K562 (cell line): Measurements from ENCODE around the gene CNTFR. TPM values are rescaled to one million over a fixed set of nuclear protein-coding genes. Genes with fewer than 3 reads are reported as not detected.

Experiments used
- ATAC-seq: fragments of 200-7000 bp; cut with Tn5 transposase; 3 replicates; pipeline ENCODE4 v1.9.1; 2020; ENCODE audit warnings: moderate library complexity
- BruUV-seq: library from RNA; stranded (reverse); fragments of 400-500 nt; replicated peaks from 2 replicates; lab custom pipeline; 2021; lab: Mats Ljungman, UMichigan
- CTCF ChIA-PET: fragments of 300-600 bp; formaldehyde crosslinking; extraction: SDS; loops from one replicate; lab custom pipeline; 2021; ENCODE audit warnings: low intra/inter-chr PET ratio; lab: Yijun Ruan, JAX
- POLR2A ChIA-PET: fragments of 300-600, 350-650 bp; sonication (Branson Sonifier 250); formaldehyde crosslinking; extraction: SDS; loops from one replicate; lab custom pipeline; 2021; ENCODE audit warnings: antibody characterized with exemption, inconsistent platforms; lab: Yijun Ruan, JAX
- DNase-seq, 4 experiments: peaks; one replicate each; pipeline versions ENCODE4 v3.0.0 to v3.0.0-alpha.2; 2011 to 2018; ENCODE audit warnings: low spot score in 3 of 4, mixed read lengths in 3 of 4; ENCODE audit errors: extremely low read depth in 1 of 4
- FAIRE-seq: peaks from 2 replicates; lab custom pipeline; 2011; peaks lifted over from hg19 to GRCh38; lab: Jason Lieb, UNC
- H2AFZ ChIP-seq: 2 replicates; pipeline ENCODE4 v1.6.0; 2011; ENCODE audit warnings: low read depth, low read length, control low read depth, inconsistent platforms
- H3K27ac ChIP-seq: fragments of 200-600 bp; 3 replicates; pipeline ENCODE4 v1.8.0; 2011; ENCODE audit warnings: low read depth, mild to moderate bottlenecking, control low read depth, inconsistent platforms, low read length, moderate library complexity, mixed read lengths; ENCODE audit errors: extremely low read depth
- H3K27me3 ChIP-seq, 2 experiments: fragments of 300-600 bp in 1 of 2; 2 replicates in 1 of 2; 3 replicates in 1 of 2; pipeline versions ENCODE4 v1.6.0 to v1.8.0; 2011; ENCODE audit warnings: inconsistent platforms in 2 of 2, low read length in 2 of 2, mild to moderate bottlenecking in 1 of 2, mixed read lengths in 1 of 2, moderate library complexity in 1 of 2; ENCODE audit not compliant: control insufficient read depth in 2 of 2, insufficient read depth in 2 of 2
- H3K36me3 ChIP-seq: fragments of 300-600 bp; 3 replicates; pipeline ENCODE4 v1.8.0; 2011; ENCODE audit warnings: mild to moderate bottlenecking, low read length, inconsistent platforms; ENCODE audit not compliant: control insufficient read depth, insufficient read depth
- H3K4me1 ChIP-seq, 2 experiments: fragments of 200-600 bp in 1 of 2; replicated peaks in 1 of 2; 2 replicates in 1 of 2; 3 replicates in 1 of 2; pipeline versions ENCODE4 v1.5.1 to v1.8.0; 2011; ENCODE audit warnings: inconsistent platforms in 2 of 2, low read length in 2 of 2, mild to moderate bottlenecking in 1 of 2, mixed read lengths in 1 of 2, moderate library complexity in 1 of 2; ENCODE audit not compliant: control insufficient read depth in 2 of 2, insufficient read depth in 2 of 2
- H3K4me2 ChIP-seq: 2 replicates; pipeline ENCODE4 v1.6.1; 2011; ENCODE audit warnings: low read length, control low read depth, inconsistent platforms, mixed read lengths; ENCODE audit not compliant: insufficient read depth
- H3K4me3 ChIP-seq: fragments of 200-600 bp; sonication (generic), shearing (Covaris generic); 2 replicates; pipeline ENCODE4 v1.5.1; 2016; ENCODE audit warnings: control low read depth, inconsistent platforms
- H3K79me2 ChIP-seq: fragments of 200-600 bp; 3 replicates; pipeline ENCODE4 v1.8.0; 2011; ENCODE audit warnings: low read length, inconsistent platforms; ENCODE audit not compliant: control insufficient read depth, insufficient read depth
- H3K9ac ChIP-seq, 2 experiments: 2 replicates each; pipeline versions ENCODE4 v1.6.0 to v1.6.1; 2011; ENCODE audit warnings: low read depth in 2 of 2, low read length in 2 of 2, control low read depth in 1 of 2, inconsistent platforms in 1 of 2, mild to moderate bottlenecking in 1 of 2, mixed read lengths in 1 of 2; ENCODE audit not compliant: insufficient read depth in 1 of 2
- H3K9me1 ChIP-seq: one replicate; pipeline ENCODE4 v1.6.0; 2011; ENCODE audit warnings: inconsistent platforms, mild to moderate bottlenecking, low read length, moderate library complexity; ENCODE audit not compliant: control insufficient read depth, insufficient read depth
- H3K9me3 ChIP-seq: replicated peaks from 2 replicates; pipeline ENCODE4 v1.5.1; 2011; ENCODE audit warnings: low read depth, low read length, inconsistent platforms; ENCODE audit not compliant: control insufficient read depth, insufficient read depth
- H4K20me1 ChIP-seq: replicated peaks from 2 replicates; pipeline ENCODE4 v1.6.1; 2011; ENCODE audit warnings: low read length, inconsistent platforms, mixed read lengths; ENCODE audit not compliant: control insufficient read depth, insufficient read depth
- CBFA2T2 ChIP-seq: fragments of 450-650 bp; conservative IDR thresholded peaks from 2 replicates; pipeline ENCODE4 v1.6.1; 2017; ENCODE audit warnings: mild to moderate bottlenecking
- KDM4B ChIP-seq, 2 experiments: fragments of 450-650 bp in 1 of 2; sonication (generic) in 1 of 2; IDR thresholded peaks; 2 replicates each; pipeline ENCODE4 v1.6.1; 2016 to 2017; ENCODE audit warnings: borderline replicate concordance in 2 of 2, antibody characterized with exemption in 1 of 2, low read depth in 1 of 2, mild to moderate bottlenecking in 1 of 2
- RFX7 ChIP-seq: fragments of 250-450 bp; sonication (Bioruptor Pico); IDR thresholded peaks from 2 replicates; pipeline ENCODE4 v1.5.1; 2021; ENCODE audit warnings: mild to moderate bottlenecking
- WGBS: fragments of 100-300 bp; shearing (Covaris generic); methylation state at CpG from one replicate; pipeline ENCODE4 v1.1.6; 2016; ENCODE audit warnings: low coverage, mixed read lengths; ENCODE audit not compliant: insufficient coverage; ENCODE audit errors: missing lambda C conversion rate; 5-methylcytosine and 5-hydroxymethylcytosine counted together
- in situ Hi-C: fragments of 300-500 bp; cut with MboI; formaldehyde crosslinking; loops from 4 replicates; pipeline ENCODE4 v1.15.0; 2018; ENCODE audit warnings: inconsistent platforms, mixed read lengths
- intact Hi-C: fragments of 100-400 bp; cut with micrococcal nuclease; formaldehyde crosslinking; loops from 2 replicates; pipeline ENCODE4 v1.14.2; 2022
- polyA plus RNA-seq, 8 experiments: library from polyadenylated mRNA; depleted of rRNA in 4 of 8; stranded (reverse) in 5 of 8; unstranded in 3 of 8; fragments of >200 nt; fragmentation: Nextera tagmentation in 2 of 8; fragmentation: Illumina TruSeq in 1 of 8; extraction: Ambion mirVana in 2 of 8; extraction: Trizol in 1 of 8; gene quantifications; 2 replicates each; pipeline versions ENCODE4 v1.2.1 to v1.2.3, GENCODE V29; 2011 to 2014; ENCODE audit warnings: inconsistent platforms in 1 of 8, missing spikeins in 1 of 8
- total RNA-seq, 7 experiments: library from RNA; depleted of rRNA in 6 of 7; stranded (reverse); fragments of >200 nt in 6 of 7; fragmentation: Illumina TruSeq in 2 of 7; extraction: Trizol in 2 of 7; gene quantifications; 2 replicates each; pipeline versions ENCODE4 v1.2.1 to v1.2.3, GENCODE V29; 2011 to 2021; ENCODE audit warnings: low replicate concordance in 1 of 7

The CNTFR gene
- total and polyA plus RNA-seq, 9 of the 15 experiments (the other 6 are each of a cell fraction or from before 2014, with no cell fraction given), result not detected

DNA sequence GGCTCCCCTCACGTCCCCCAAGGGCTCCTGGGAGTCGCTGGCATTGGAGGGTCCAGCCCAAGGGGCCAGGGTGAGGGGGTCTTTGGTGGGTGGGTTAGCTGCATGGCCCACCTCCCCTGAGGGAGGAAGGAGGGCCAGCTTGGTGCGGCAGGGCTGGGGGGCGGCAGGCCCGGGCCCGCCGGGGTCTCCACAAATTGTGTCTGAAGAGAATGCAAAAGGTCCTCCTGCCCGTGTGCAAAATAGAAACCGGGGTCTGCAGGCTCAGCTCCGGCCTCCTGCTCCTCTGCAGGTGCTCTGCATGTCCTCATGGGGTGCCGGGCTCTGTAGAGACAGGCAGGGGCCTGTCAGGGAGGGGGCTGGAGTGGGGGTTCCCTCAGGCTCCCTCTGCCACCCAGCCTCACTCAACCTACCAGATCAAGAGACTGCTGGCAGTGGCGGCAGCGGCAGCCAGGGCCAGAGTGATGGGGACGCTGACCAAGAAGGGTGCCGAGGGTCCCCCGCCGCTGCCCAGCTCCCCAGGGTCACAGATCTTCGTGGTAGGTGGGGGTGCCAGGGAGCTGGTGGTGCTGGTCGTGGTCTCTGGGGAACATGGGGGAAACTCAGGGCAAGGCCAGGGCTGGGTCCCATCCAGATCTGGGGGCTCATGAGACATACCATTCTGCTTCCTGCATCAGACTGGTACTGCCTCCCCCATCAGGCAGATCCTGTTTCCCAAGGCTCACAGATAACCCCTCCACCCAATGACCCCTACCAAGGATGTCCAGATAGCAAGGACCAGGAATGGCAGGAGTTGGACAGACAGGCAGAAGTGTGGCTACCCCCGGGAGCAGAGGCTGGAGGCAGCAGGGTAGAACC, 37.5 kb downstream of the CNTFR start:
- no peaks in the 10 kb centered on the region for H3K79me2 ChIP-seq
- DNase-seq (no peak), ATAC-seq (no peak), FAIRE-seq (no peak)
- in situ Hi-C loops, result no loop called here
- TF ChIP-seq KDM4B (IDR thresholded peaks at IDR 0.05; ENCODE audit: borderline replicate concordance in 2 of 2, low read depth in 1 of 2) (no peak), RFX7 (no peak), CBFA2T2 (no peak)
- intact Hi-C loops, result no loop called here
- CTCF ChIA-PET, result no interaction called here
- H3K36me3 ChIP-seq, result no peaks in the 10 kb centered on the region
- H2AFZ ChIP-seq, result no peak overlapping the region
- peaks cover 0 to 37% of the 10 kb centered on the region in 2 experiments; a peak in 4 of 5 replicates for H3K27me3 ChIP-seq
- peaks cover 0 to 5% of the 10 kb centered on the region in 2 experiments; a peak in 1 of 5 replicates for H3K4me1 ChIP-seq
- H3K27ac ChIP-seq, result no peak overlapping the region
- no peak overlapping the region for H3K4me3 ChIP-seq
- H3K9me3 ChIP-seq, result no peaks in the 10 kb centered on the region
- BruUV-seq, result no TSS peak
- H4K20me1 ChIP-seq, result peaks cover 9% of the 10 kb centered on the region; the same call in 1 of the 2 replicates
- 2% methylated on average over 17 of the region's 20 CpGs for WGBS
- H3K9me1 ChIP-seq, result no peaks in the 10 kb centered on the region
- no peak overlapping the region for H3K9ac ChIP-seq
- no peak overlapping the region for H3K4me2 ChIP-seq
- POLR2A ChIA-PET, result interaction anchor here (0.6 kb wide), 1 partner anchor 16 kb away, joined by 4 read pairs; no protein-coding TSS in a partner anchor
